Measurements from ENCODE around the gene ELK1.

ELK1 gene

GRCh38 chrX:47644557-47645091 is 5.7 kb downstream of the ELK1 start:
- no peak for DNase-seq

- no peak for DNase-seq
These were observed 6.4 kb downstream of the ELK1 start for GRCh38 chrX:47643926-47644325.

- no peak for DNase-seq
These were observed 11.5 kb downstream of the ELK1 start for GRCh38 chrX:47638816-47639215.

- DNase-seq, result no peak
These were observed 12.7 kb downstream of the ELK1 start for GRCh38 chrX:47637546-47638195.

GRCh38 chrX:47634871-47635575 is 15.3 kb downstream of the ELK1 start:
- DNase-seq, result no peak

- DNase-seq, result no peak
These were observed 16.4 kb downstream of the ELK1 start for GRCh38 chrX:47633689-47634590.

GRCh38 chrX:47632666-47633065 is 17.7 kb downstream of the ELK1 start:
- no peak for DNase-seq

- DNase-seq, result no peak
These were observed 18.7 kb downstream of the ELK1 start for GRCh38 chrX:47631676-47632075.

GRCh38 chrX:47629419-47630200 is 20.8 kb downstream of the ELK1 start, which contains the start of gene CFP:
Gene CFP, minus strand, starts transcription at chrX:47629930. Its CDS starts 86 bp downstream, at chrX:47629844.
- no peak for DNase-seq

GRCh38 chrX:47628982-47629381 is 21.4 kb downstream of the ELK1 start:
- no peak for DNase-seq

GRCh38 chrX:47625365-47625764 is 25.0 kb downstream of the ELK1 start:
- DNase-seq, result no peak

GRCh38 chrX:47623540-47624027 is 26.8 kb downstream of the ELK1 start:
- DNase-seq, result no peak

- DNase-seq, result no peak
These were observed 28.5 kb downstream of the ELK1 start for GRCh38 chrX:47621851-47622250.

GRCh38 chrX:47620303-47620685 is 30.1 kb downstream of the ELK1 start:
- no peak for DNase-seq

GRCh38 chrX:47619486-47620302 is 30.7 kb downstream of the ELK1 start, which contains the start of gene SYN1:
Gene SYN1, minus strand, starts transcription at chrX:47619857. Its CDS starts 129 bp downstream, at chrX:47619728.
- DNase-seq, result peak in 1 of 2 experiments; percentile 1

GRCh38 chrX:47618923-47619485 is 31.4 kb downstream of the ELK1 start:
- no peak for DNase-seq

- no peak for DNase-seq
These were observed 35.7 kb downstream of the ELK1 start for GRCh38 chrX:47614618-47615017.

- no peak for DNase-seq
These were observed 37.3 kb downstream of the ELK1 start for GRCh38 chrX:47613082-47613481.

GRCh38 chrX:47612418-47612817 is 37.9 kb downstream of the ELK1 start:
- DNase-seq, result no peak

GRCh38 chrX:47611926-47612325 is 38.4 kb downstream of the ELK1 start:
- DNase-seq, result no peak

GRCh38 chrX:47611489-47611888 is 38.9 kb downstream of the ELK1 start:
- no peak for DNase-seq
